HG02884 (cell line): ENCODE data around the gene SNW1.
"Not testable (repeated sequence)": the region's sequence is repeated elsewhere in the genome, so short reads cannot be mapped to it uniquely, and the experiment has no call there.

Source experiments
- ATAC-seq: cut with Tn5 transposase; IDR thresholded peaks from one replicate; pipeline ENCODE4 v1.9.1; 2021; ENCODE audit warnings: mild to moderate bottlenecking, moderate library complexity; ENCODE audit not compliant: unreplicated experiment

SNW1 gene

GRCh38 chr14:77752799-77753516, 8.0 kb downstream of the SNW1 start:
- ATAC-seq, result no peak

GRCh38 chr14:77752266-77752665, 8.7 kb downstream of the SNW1 start:
- ATAC-seq, result no peak

GRCh38 chr14:77747425-77747824, 13.5 kb downstream of the SNW1 start:
- ATAC-seq, result not testable (repeated sequence)

GRCh38 chr14:77746064-77746702, 14.8 kb downstream of the SNW1 start:
- no peak for ATAC-seq

GRCh38 chr14:77741438-77741837, 19.5 kb downstream of the SNW1 start:
- ATAC-seq, result no peak

- ATAC-seq, result no peak
Measured at GRCh38 chr14:77738559-77739250, 22.3 kb downstream of the SNW1 start.

- ATAC-seq, result no peak
Measured at GRCh38 chr14:77730976-77731497, 29.9 kb downstream of the SNW1 start.

- ATAC-seq, result no peak
Measured at GRCh38 chr14:77722301-77722700, 38.7 kb downstream of the SNW1 start.

- no peak for ATAC-seq
Measured at GRCh38 chr14:77721437-77721836, 39.5 kb downstream of the SNW1 start.

- no peak for ATAC-seq
Measured at GRCh38 chr14:77717608-77718305, 43.2 kb downstream of the SNW1 start.

GRCh38 chr14:77714926-77715325, 46.0 kb downstream of the SNW1 start:
- ATAC-seq, result no peak

- no peak for ATAC-seq
Measured at GRCh38 chr14:77710364-77710763, 50.6 kb downstream of the SNW1 start.

GRCh38 chr14:77709412-77709811, 51.5 kb downstream of the SNW1 start:
- ATAC-seq, result no peak

GRCh38 chr14:77708749-77709148, 52.2 kb downstream of the SNW1 start:
- no peak for ATAC-seq

- peak; percentile 95 for ATAC-seq
Measured at GRCh38 chr14:77707724-77708408, 53.1 kb downstream of the SNW1 start, which contains the start of the genes ALKBH1 and SLIRP. ALKBH1 (minus strand) TSS chr14:77708023; CDS start chr14:77708004, 19 bp downstream. SLIRP (plus strand) TSS chr14:77708103; CDS start chr14:77708112, 9 bp downstream.

- ATAC-seq, result peak; percentile 16
Measured at GRCh38 chr14:77707355-77707723, 53.6 kb downstream of the SNW1 start.

GRCh38 chr14:77691259-77691658, 69.7 kb downstream of the SNW1 start:
- ATAC-seq, result no peak

- ATAC-seq, result no peak
Measured at GRCh38 chr14:77682158-77682553, 78.8 kb downstream of the SNW1 start.

- no peak for ATAC-seq
Measured at GRCh38 chr14:77681196-77682157, 79.5 kb downstream of the SNW1 start.
